Neutrophil (primary cell): ENCODE measurements around the gene IKZF1.

ENCODE experiments used
- H3K27ac ChIP-seq: fragments of 200-600 bp; sonication (generic); 2 replicates; pipeline ENCODE4 v1.5.1; 2016; ENCODE audit warnings: mild to moderate bottlenecking, moderate library complexity
- H3K27me3 ChIP-seq: fragments of 200-600 bp; sonication (generic); 2 replicates; pipeline ENCODE4 v1.6.0; 2016; ENCODE audit warnings: mild to moderate bottlenecking
- H3K36me3 ChIP-seq: fragments of 200-600 bp; sonication (generic); 2 replicates; pipeline ENCODE4 v1.5.1; 2017
- H3K4me1 ChIP-seq, 2 experiments: fragments of 200-600 bp in 1 of 2; sonication (generic) in 1 of 2; 1 replicate in 1 of 2; 2 replicates in 1 of 2; pipeline versions ENCODE4 v1.5.1 to v1.6.1; 2013 to 2016; ENCODE audit warnings: low read depth in 1 of 2, low read length in 1 of 2, mild to moderate bottlenecking in 1 of 2, moderate library complexity in 1 of 2; ENCODE audit not compliant: control insufficient read depth in 1 of 2, insufficient read depth in 1 of 2
- H3K4me3 ChIP-seq, 2 experiments: fragments of 200-600 bp in 1 of 2; sonication (generic) in 1 of 2; 1 replicate in 1 of 2; 2 replicates in 1 of 2; pipeline ENCODE4 v1.5.1; 2013 to 2016; ENCODE audit warnings: low read depth in 1 of 2, low read length in 1 of 2, mild to moderate bottlenecking in 1 of 2, moderate library complexity in 1 of 2
- H3K9me3 ChIP-seq: fragments of 200-600 bp; sonication (generic); 2 replicates; pipeline ENCODE4 v1.5.1; 2016
- CTCF ChIP-seq: fragments of 200-600 bp; sonication (generic); IDR thresholded peaks from 2 replicates; pipeline ENCODE4 v1.5.1; 2016; ENCODE audit warnings: antibody characterized with exemption

IKZF1 gene

GRCh38 chr7:50415844-50416364 is 111.4 kb downstream of the IKZF1 start:
- no peaks in the 10 kb centered on the region for H3K27me3 ChIP-seq
- no peaks in the 10 kb centered on the region for H3K9me3 ChIP-seq
- no peaks in the 10 kb centered on the region for H3K36me3 ChIP-seq
- no peak for TF ChIP-seq CTCF
- peak overlapping the region; percentile 86 for H3K27ac ChIP-seq
- peak overlapping the region; percentile 29 to 41 for H3K4me3 ChIP-seq
- H3K4me1 ChIP-seq, result peaks cover 31 to 34% of the 10 kb centered on the region in 2 experiments

GRCh38 chr7:50416527-50417182 is 112.1 kb downstream of the IKZF1 start:
- TF ChIP-seq CTCF, result no peak
- Histone ChIP-seq H3K36me3 (no peaks in the 10 kb centered on the region), H3K4me1 (peaks cover 31 to 34% of the 10 kb centered on the region in 2 experiments), H3K4me3 (peak overlapping the region; percentile 29 to 41), H3K27ac (peak overlapping the region; percentile 86), H3K27me3 (no peaks in the 10 kb centered on the region), H3K9me3 (no peaks in the 10 kb centered on the region)

GRCh38 chr7:50418086-50418515 is 113.6 kb downstream of the IKZF1 start:
- peaks cover 31 to 34% of the 10 kb centered on the region in 2 experiments for H3K4me1 ChIP-seq
- H3K9me3 ChIP-seq, result no peaks in the 10 kb centered on the region
- peak overlapping the region; percentile 86 for H3K27ac ChIP-seq
- TF ChIP-seq CTCF, result peak; percentile 61
- no peak overlapping the region for H3K4me3 ChIP-seq
- no peaks in the 10 kb centered on the region for H3K36me3 ChIP-seq
- H3K27me3 ChIP-seq, result no peaks in the 10 kb centered on the region

- Histone ChIP-seq H3K27ac (no peak overlapping the region), H3K4me1 (peaks cover 31 to 34% of the 10 kb centered on the region in 2 experiments), H3K4me3 (no peak overlapping the region), H3K36me3 (no peaks in the 10 kb centered on the region), H3K27me3 (no peaks in the 10 kb centered on the region), H3K9me3 (no peaks in the 10 kb centered on the region)
- TF ChIP-seq CTCF, result no peak
Observed at GRCh38 chr7:50418526-50419290, 114.2 kb downstream of the IKZF1 start.

GRCh38 chr7:50421043-50421442 is 116.5 kb downstream of the IKZF1 start:
- Histone ChIP-seq H3K27ac (no peak overlapping the region), H3K36me3 (no peaks in the 10 kb centered on the region), H3K9me3 (no peaks in the 10 kb centered on the region), H3K27me3 (no peaks in the 10 kb centered on the region), H3K4me3 (no peak overlapping the region), H3K4me1 (peaks cover 22 to 24% of the 10 kb centered on the region in 2 experiments)
- TF ChIP-seq CTCF, result no peak
